Stimulated activated CD8-positive, alpha-beta memory T cell treated with anti-CD3 and anti-CD28 coated beads, Interleukin-15, amount 100 ng/mL, for 24 hours (primary cell): ENCODE measurements around the gene LGI2.

Experiments used
- DNase-seq: peaks from one replicate; pipeline ENCODE4 v3.0.0-alpha.2; 2020; ENCODE audit warnings: low read depth

Gene LGI2

GRCh38 chr4:24993551-24994080 lies 37.1 kb downstream of the LGI2 start:
- DNase-seq, result no peak

- no peak for DNase-seq
Observed at GRCh38 chr4:24992968-24993367, 37.8 kb downstream of the LGI2 start.

GRCh38 chr4:24991015-24991414 lies 39.7 kb downstream of the LGI2 start:
- no peak for DNase-seq

GRCh38 chr4:24989327-24989726 lies 41.4 kb downstream of the LGI2 start:
- no peak for DNase-seq

DNA sequence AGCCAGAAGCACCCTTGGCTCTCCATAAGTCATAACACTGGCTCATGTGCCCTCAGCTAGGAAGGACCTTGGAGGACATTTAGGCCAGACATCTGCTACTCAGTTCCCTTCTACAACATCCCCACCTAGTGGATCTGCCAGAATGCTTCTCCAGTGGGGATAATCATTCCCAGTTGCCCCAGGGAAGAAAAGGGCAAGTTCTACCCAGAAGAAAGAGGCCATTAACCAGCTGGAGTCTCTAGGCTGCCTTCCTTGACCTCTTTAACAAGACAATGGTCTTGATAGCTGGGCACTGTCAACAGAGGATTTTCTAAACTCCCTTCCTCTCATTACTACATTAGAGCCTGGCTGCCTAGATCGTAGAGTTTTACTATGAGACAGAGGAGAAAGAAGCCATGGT lies 42.0 kb downstream of the LGI2 start:
- no peak for DNase-seq

DNA sequence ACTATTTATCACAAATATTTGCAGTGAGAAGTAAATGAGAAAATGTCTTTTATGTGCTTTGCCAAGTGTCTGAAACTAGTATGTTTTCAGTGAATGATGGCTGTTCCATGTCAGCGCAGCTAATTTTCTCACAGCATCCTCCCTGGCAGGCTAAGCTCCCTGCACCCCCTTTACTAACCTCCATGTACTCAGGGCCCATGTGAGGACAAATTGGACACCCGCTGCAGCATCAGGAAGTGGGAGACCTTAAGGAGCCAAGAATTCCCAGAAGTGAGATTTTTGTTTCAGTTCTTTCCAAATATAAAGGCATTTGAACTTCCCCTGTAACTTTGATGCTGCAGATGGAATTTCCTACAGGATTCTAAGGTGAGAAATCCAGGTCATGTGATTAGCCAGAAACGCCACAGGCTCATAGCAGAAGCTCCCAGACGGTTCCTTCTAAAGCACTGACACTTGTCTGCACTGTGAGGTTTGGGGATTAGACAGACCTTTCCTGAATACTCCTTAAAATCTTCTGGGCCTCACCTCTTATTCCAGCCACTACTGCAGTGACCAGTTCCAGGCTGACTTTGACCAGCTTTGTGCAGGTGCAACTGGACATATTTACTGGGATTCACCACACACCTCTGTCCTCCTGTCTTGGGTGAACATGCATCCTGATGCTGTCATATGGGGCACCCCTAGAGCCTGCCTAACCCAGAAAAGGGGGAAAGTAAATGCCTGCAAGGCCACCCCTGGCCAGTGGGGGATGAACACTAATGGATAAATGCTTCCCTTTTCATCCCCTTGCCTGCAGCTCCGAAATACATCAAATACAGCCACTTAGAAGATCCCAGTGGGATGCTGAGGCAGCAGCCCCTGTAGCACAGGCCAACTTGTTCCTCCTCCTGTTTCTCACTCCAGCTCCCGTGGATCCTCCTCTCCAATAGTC lies 45.9 kb downstream of the LGI2 start:
- DNase-seq, result no peak

- no peak for DNase-seq
Observed at GRCh38 chr4:24980740-24981139, 50.0 kb downstream of the LGI2 start.

DNA sequence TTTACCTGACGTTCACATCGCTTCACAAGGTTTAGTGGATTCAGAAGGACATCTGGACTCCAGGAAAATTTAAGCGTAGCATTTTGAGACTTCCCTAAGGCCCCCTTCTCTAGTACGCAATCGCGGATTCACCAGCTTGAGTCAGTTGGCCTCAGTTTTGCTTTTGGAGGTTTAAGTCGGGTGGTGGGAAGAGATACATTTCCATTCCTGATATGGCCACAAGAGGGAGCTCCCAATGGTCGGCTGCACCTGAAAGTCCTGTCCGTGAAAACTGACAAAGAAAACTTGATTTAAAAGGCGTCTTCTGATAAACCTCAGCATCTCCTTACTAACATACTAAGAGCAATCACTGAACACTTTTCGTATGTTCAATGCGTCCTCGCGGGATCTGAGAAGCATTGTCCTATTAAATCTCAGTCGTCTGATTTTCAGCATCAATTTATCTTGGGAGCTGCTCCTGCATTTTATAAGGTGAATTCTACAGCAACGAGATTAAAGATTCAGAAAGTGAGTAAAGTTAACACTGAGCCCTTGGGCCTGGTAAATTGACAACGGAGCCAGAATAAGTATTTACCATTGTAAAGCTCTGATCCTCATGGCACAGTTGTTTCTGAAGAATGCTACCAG lies 50.6 kb downstream of the LGI2 start:
- no peak for DNase-seq

- no peak for DNase-seq
Observed at GRCh38 chr4:24979554-24979953, 51.2 kb downstream of the LGI2 start.

- no peak for DNase-seq
Observed at GRCh38 chr4:24978291-24979075, 52.3 kb downstream of the LGI2 start.

- no peak for DNase-seq
Observed at GRCh38 chr4:24975510-24975909, 55.2 kb downstream of the LGI2 start.

GRCh38 chr4:24973747-24974601 lies 56.8 kb downstream of the LGI2 start:
- no peak for DNase-seq

DNA sequence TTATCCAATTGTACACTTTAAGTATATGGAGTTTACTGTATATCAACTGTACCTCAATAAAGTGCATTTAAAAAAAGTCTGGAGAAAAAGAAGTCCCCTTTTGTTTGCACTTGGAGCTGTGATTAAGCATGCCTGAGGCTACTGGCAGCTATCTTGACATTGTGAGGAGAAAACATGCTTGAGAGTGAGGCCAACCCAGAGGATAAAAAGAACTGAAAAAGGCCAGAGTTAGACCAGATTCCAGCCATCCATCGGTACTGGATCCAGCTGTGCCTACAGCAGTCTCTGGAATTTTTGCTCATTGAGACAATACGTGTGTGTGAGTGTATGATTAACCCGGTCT lies 57.4 kb downstream of the LGI2 start:
- DNase-seq, result no peak

- no peak for DNase-seq
Observed at GRCh38 chr4:24971192-24971591, 59.6 kb downstream of the LGI2 start.

- DNase-seq, result no peak
Observed at GRCh38 chr4:24970635-24971034, 60.1 kb downstream of the LGI2 start.

DNA sequence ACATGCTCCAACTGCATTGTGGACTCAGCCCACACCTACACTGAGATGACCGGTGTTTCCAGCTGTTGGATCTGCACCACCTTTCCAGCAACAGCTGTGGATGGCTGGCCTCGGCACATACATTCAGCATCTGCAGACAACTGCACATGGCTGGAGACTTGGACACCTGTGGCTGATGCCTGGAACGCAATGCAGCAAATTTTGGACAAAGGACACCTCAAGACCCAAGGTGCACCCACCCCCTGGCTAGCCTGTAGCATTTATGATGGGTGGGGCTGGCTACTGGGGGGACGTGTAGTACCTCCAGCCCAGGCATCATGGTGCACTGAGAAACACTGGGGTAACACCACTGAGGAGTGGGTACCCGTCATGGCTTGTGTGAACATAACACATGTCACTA lies 60.6 kb downstream of the LGI2 start:
- DNase-seq, result no peak

- DNase-seq, result no peak
Observed at GRCh38 chr4:24969486-24969885, 61.3 kb downstream of the LGI2 start.

DNA sequence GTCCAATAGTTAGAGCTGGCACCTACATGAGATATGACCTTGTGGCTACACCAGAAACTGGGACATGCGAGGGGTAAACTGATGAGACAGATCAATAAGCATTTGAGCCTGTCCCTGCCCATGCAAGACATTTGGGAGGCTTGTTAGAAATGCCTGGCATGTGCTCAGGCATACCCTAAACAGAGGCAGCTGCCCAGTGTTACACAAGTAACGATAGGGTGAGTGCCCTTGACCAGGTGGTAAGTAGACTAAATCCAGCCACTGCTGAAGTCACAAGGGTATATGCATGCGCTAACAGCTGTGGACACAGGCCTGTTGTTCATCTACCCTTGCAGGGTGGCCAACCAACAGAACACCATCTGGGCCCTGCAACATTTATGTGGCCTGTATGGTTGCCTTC lies 61.8 kb downstream of the LGI2 start:
- DNase-seq, result no peak

- no peak for DNase-seq
Observed at GRCh38 chr4:24968278-24968677, 62.5 kb downstream of the LGI2 start.

GRCh38 chr4:24967346-24967745 lies 63.4 kb downstream of the LGI2 start:
- DNase-seq, result no peak

DNA sequence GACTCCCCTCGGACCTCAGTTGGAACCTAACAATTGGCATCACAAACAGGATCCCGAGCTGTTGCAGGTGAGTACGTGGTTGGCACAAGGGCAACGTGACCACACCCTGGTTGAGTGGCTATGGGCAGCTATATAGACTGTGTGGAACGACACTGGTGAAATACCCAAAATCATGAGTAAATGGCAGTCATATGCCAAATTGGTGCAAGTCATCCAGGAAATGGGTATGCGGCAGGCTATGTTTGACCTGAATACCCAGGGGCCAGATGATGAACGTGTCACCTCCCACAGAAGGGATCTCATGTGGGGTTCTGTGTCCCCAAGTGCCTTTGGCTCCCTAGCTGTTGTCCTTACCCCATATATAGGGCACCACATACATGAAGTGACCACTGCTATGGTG lies 64.7 kb downstream of the LGI2 start:
- no peak for DNase-seq

- no peak for DNase-seq
Observed at GRCh38 chr4:24965627-24966026, 65.1 kb downstream of the LGI2 start.
